HG03135 (cell line): Measurements from ENCODE around the gene PLIN1.

ENCODE experiments used
- ATAC-seq: cut with Tn5 transposase; IDR thresholded peaks from one replicate; pipeline ENCODE4 v1.9.1; 2021; ENCODE audit warnings: mild to moderate bottlenecking, moderate library complexity; ENCODE audit not compliant: unreplicated experiment

The PLIN1 gene

GRCh38 chr15:89628806-89629715 lies 50.1 kb downstream of the PLIN1 start:
- ATAC-seq = no peak

GRCh38 chr15:89628301-89628700 lies 50.9 kb downstream of the PLIN1 start:
- no peak for ATAC-seq

GRCh38 chr15:89627256-89627970 lies 51.8 kb downstream of the PLIN1 start:
- ATAC-seq = no peak

- ATAC-seq = no peak
These were observed 53.5 kb downstream of the PLIN1 start for GRCh38 chr15:89625716-89626115.

- ATAC-seq = no peak
These were observed 56.0 kb downstream of the PLIN1 start for GRCh38 chr15:89623165-89623564.

GRCh38 chr15:89621547-89621946 lies 57.6 kb downstream of the PLIN1 start:
- ATAC-seq = no peak

GRCh38 chr15:89616228-89616627 lies 62.9 kb downstream of the PLIN1 start:
- no peak for ATAC-seq

GRCh38 chr15:89615135-89615534 lies 64.0 kb downstream of the PLIN1 start:
- no peak for ATAC-seq
